Keratinocyte (primary cell): ENCODE results near the gene TMEM132D. TPM values are rescaled to one million over a fixed set of nuclear protein-coding genes. Genes with fewer than 3 reads are reported as not detected.

Experiments
- DNase-seq: peaks from one replicate; pipeline ENCODE4 v3.0.0-alpha.2; 2011; ENCODE audit warnings: low read depth, missing footprints, low spot score
- FAIRE-seq: peaks from 2 replicates; lab custom pipeline; 2011; peaks lifted over from hg19 to GRCh38; lab: Jason Lieb, UNC
- H2AFZ ChIP-seq: 2 replicates; pipeline ENCODE4 v1.6.0; 2012; ENCODE audit warnings: low read length, control low read depth, inconsistent platforms; ENCODE audit not compliant: control insufficient read depth
- H3K27ac ChIP-seq: 2 replicates; pipeline ENCODE4 v1.5.1; 2011; ENCODE audit warnings: low read length; ENCODE audit not compliant: control insufficient read depth, insufficient read depth
- H3K27me3 ChIP-seq: 3 replicates; pipeline ENCODE4 v1.6.0; 2011; ENCODE audit warnings: low read length; ENCODE audit not compliant: control insufficient read depth, insufficient read depth; ENCODE audit errors: extremely low read depth
- H3K36me3 ChIP-seq, 2 experiments: 2 replicates in 1 of 2; 3 replicates in 1 of 2; pipeline ENCODE4 v1.5.1; 2011; ENCODE audit warnings: low read length in 2 of 2, mild to moderate bottlenecking in 1 of 2; ENCODE audit not compliant: control insufficient read depth in 2 of 2, insufficient read depth in 2 of 2; ENCODE audit errors: extremely low read depth in 1 of 2
- H3K4me1 ChIP-seq: 3 replicates; pipeline ENCODE4 v1.5.1; 2011; ENCODE audit warnings: low read length; ENCODE audit not compliant: control insufficient read depth, insufficient read depth; ENCODE audit errors: extremely low read depth
- H3K4me2 ChIP-seq: 3 replicates; pipeline ENCODE4 v1.6.0; 2011; ENCODE audit warnings: low read depth, low read length; ENCODE audit not compliant: control insufficient read depth, insufficient read depth; ENCODE audit errors: extremely low read depth
- H3K4me3 ChIP-seq, 3 experiments: fragments of 200-600 bp in 1 of 3; sonication (generic) in 1 of 3; 2 replicates in 2 of 3; 3 replicates in 1 of 3; pipeline ENCODE4 v1.5.1; 2011 to 2016; ENCODE audit warnings: low read length in 3 of 3, mild to moderate bottlenecking in 3 of 3, control low read depth in 2 of 3, inconsistent platforms in 1 of 3, low read depth in 1 of 3, mixed read lengths in 1 of 3, mixed run types in 1 of 3, moderate library complexity in 1 of 3; ENCODE audit not compliant: control insufficient read depth in 2 of 3, insufficient read depth in 2 of 3; ENCODE audit errors: extremely low read depth in 1 of 3
- H3K79me2 ChIP-seq: 2 replicates; pipeline ENCODE4 v1.6.0; 2012; ENCODE audit warnings: low read length; ENCODE audit not compliant: control insufficient read depth, insufficient read depth
- H3K9ac ChIP-seq: 3 replicates; pipeline ENCODE4 v1.6.0; 2011; ENCODE audit warnings: low read length; ENCODE audit not compliant: control insufficient read depth, insufficient read depth; ENCODE audit errors: extremely low read depth
- H3K9me1 ChIP-seq: 3 replicates; pipeline ENCODE4 v1.6.0; 2011; ENCODE audit warnings: low read length; ENCODE audit not compliant: control insufficient read depth, insufficient read depth; ENCODE audit errors: extremely low read depth
- H3K9me3 ChIP-seq: 2 replicates; pipeline ENCODE4 v1.5.1; 2012; ENCODE audit warnings: low read depth, low read length; ENCODE audit not compliant: control insufficient read depth
- H4K20me1 ChIP-seq: 3 replicates; pipeline ENCODE4 v1.6.0; 2011; ENCODE audit warnings: low read length; ENCODE audit not compliant: control insufficient read depth, insufficient read depth; ENCODE audit errors: extremely low read depth
- EZH2 ChIP-seq: IDR thresholded peaks from one replicate; pipeline ENCODE4 v1.6.1; 2012; ENCODE audit warnings: inconsistent platforms, mild to moderate bottlenecking, low read length, moderate library complexity
- dilution Hi-C: fragments of 300-500 bp; cut with MboI; formaldehyde crosslinking; loops from one replicate; pipeline ENCODE4 v1.7.0; 2020; ENCODE audit warnings: low sequenced_read_pairs; ENCODE audit not compliant: extremely low pct_ligation_motif_present
- polyA plus RNA-seq, 5 experiments: library from polyadenylated mRNA; depleted of rRNA in 3 of 5; stranded (reverse) in 3 of 5; stranded (forward) in 1 of 5; unstranded in 1 of 5; fragments of >200 nt; gene quantifications; 1 replicate in 1 of 5; 2 replicates in 3 of 5; 3 replicates in 1 of 5; pipeline versions ENCODE4 v1.2.1 to v1.2.3, GENCODE V29; 2011 to 2012; ENCODE audit warnings: missing spikeins in 2 of 5, low read depth in 1 of 5, low replicate concordance in 1 of 5
- TF ChIP-seq, protein P1 (sequence below), 3 experiments: IDR thresholded peaks in 1 of 3; conservative IDR thresholded peaks in 1 of 3; optimal IDR thresholded peaks in 1 of 3; 2 replicates in 2 of 3; 3 replicates in 1 of 3; pipeline versions ENCODE3 to v1.5.1; 2011; ENCODE audit warnings: low read length in 3 of 3, mild to moderate bottlenecking in 3 of 3, moderate library complexity in 2 of 3, control low read depth in 1 of 3, inconsistent platforms in 1 of 3; ENCODE audit not compliant: insufficient read depth in 2 of 3; ENCODE audit errors: extremely low read depth in 1 of 3

TMEM132D gene
- polyA plus RNA-seq, 1 donor (not counting 4 experiments of a cell fraction or from before 2014, with no cell fraction given): not detected

DNA sequence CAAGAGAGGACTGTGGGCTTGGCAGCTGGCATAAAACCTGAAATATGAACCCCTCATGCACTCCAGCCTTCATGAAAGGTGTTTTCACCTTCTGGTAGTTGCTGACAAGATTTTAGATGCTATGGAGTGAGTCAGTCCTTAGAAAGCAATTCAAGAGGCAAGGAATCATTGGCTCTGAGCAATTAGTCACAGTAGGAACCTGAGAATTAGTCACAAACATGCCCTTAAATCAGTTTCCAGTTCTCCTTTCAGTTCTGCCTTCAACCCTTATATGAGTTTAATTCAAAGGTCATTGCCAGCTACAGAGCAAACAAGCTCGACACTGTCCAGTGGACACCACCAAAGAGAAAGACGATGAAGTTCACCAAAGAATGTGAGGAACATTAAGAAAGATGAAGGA is 578.3 kb downstream of the TMEM132D start:
- H3K4me3 ChIP-seq: no peak overlapping the region
- no peaks in the 10 kb centered on the region for H4K20me1 ChIP-seq
- dilution Hi-C loops: no loop called here
- no peak for FAIRE-seq
- no peak overlapping the region for H2AFZ ChIP-seq
- H3K9ac ChIP-seq: no peak overlapping the region
- no peaks in the 10 kb centered on the region for H3K4me1 ChIP-seq
- no peaks in the 10 kb centered on the region for H3K27me3 ChIP-seq
- no peaks in the 10 kb centered on the region for H3K36me3 ChIP-seq
- H3K27ac ChIP-seq: no peak overlapping the region
- TF ChIP-seq, protein P1, sequence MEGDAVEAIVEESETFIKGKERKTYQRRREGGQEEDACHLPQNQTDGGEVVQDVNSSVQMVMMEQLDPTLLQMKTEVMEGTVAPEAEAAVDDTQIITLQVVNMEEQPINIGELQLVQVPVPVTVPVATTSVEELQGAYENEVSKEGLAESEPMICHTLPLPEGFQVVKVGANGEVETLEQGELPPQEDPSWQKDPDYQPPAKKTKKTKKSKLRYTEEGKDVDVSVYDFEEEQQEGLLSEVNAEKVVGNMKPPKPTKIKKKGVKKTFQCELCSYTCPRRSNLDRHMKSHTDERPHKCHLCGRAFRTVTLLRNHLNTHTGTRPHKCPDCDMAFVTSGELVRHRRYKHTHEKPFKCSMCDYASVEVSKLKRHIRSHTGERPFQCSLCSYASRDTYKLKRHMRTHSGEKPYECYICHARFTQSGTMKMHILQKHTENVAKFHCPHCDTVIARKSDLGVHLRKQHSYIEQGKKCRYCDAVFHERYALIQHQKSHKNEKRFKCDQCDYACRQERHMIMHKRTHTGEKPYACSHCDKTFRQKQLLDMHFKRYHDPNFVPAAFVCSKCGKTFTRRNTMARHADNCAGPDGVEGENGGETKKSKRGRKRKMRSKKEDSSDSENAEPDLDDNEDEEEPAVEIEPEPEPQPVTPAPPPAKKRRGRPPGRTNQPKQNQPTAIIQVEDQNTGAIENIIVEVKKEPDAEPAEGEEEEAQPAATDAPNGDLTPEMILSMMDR (optimal IDR thresholded peaks at IDR 0.05 in 1 of 3, IDR thresholded peaks at IDR 0.05 in 1 of 3, conservative IDR thresholded peaks at IDR 0.05 in 1 of 3; ENCODE audit: extremely low read depth in 1 of 3, insufficient read depth in 2 of 3, low read length in 3 of 3): no peak
- no peak for TF ChIP-seq EZH2
- no peak overlapping the region for H3K4me2 ChIP-seq
- no peaks in the 10 kb centered on the region for H3K9me1 ChIP-seq
- no peak for DNase-seq
- no peaks in the 10 kb centered on the region for H3K79me2 ChIP-seq
- H3K9me3 ChIP-seq: no peaks in the 10 kb centered on the region

DNA sequence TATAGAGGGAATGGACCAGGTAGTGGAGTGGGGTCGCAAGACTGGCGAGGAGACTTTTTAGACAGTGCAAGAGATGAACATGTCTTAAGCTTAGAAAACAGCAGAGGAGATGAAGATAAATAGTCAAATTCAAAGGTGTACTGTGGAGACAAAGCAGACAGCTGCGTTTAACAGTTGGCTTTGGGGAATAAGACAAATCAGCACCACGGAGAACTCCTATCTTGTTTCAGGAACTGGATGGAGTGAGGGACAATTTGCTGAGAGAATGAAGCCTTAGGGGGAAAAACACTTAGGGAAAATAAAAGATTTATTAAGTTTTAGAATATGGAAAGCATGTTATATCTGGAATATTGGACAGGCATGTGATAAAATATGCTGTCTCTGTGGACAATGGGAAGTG is 591.8 kb downstream of the TMEM132D start:
- no peak for FAIRE-seq
- Histone ChIP-seq H3K4me3 (no peak overlapping the region), H3K9me1 (no peaks in the 10 kb centered on the region), H2AFZ (no peak overlapping the region), H3K36me3 (no peaks in the 10 kb centered on the region), H3K27ac (no peak overlapping the region), H3K9me3 (no peaks in the 10 kb centered on the region), H4K20me1 (no peaks in the 10 kb centered on the region), H3K9ac (no peak overlapping the region), H3K4me1 (no peaks in the 10 kb centered on the region), H3K27me3 (no peaks in the 10 kb centered on the region), H3K4me2 (no peak overlapping the region), H3K79me2 (no peaks in the 10 kb centered on the region)
- dilution Hi-C loops: no loop called here
- TF ChIP-seq, protein P1 (optimal IDR thresholded peaks at IDR 0.05 in 1 of 3, IDR thresholded peaks at IDR 0.05 in 1 of 3, conservative IDR thresholded peaks at IDR 0.05 in 1 of 3; ENCODE audit: extremely low read depth in 1 of 3, insufficient read depth in 2 of 3, low read length in 3 of 3): no peak
- no peak for TF ChIP-seq EZH2
- DNase-seq: no peak
